ENCODE measurements around the gene MED12L. TPM values are rescaled to one million over a fixed set of nuclear protein-coding genes. Genes with fewer than 3 reads are reported as not detected.

Gene MED12L
- total and polyA plus RNA-seq, 9 of the 15 experiments (the other 6 are each of a cell fraction or from before 2014, with no cell fraction given): not detected

- no peak overlapping the region for H3K9ac ChIP-seq (ENCODE audit: insufficient read depth in 1 of 2, low read depth in 2 of 2, low read length in 2 of 2)
- H2AFZ ChIP-seq (ENCODE audit: low read depth, low read length): no peak overlapping the region
- peaks cover 5% of the 10 kb centered on the region in 2 experiments; a peak in 4 of 5 replicates for H3K27me3 ChIP-seq (ENCODE audit: control insufficient read depth in 2 of 2, insufficient read depth in 2 of 2, low read length in 2 of 2)
- H3K27ac ChIP-seq (ENCODE audit: extremely low read depth, low read depth, low read length): no peak overlapping the region
- BruUV-seq (replicated peaks): no TSS peak
- ATAC-seq (no peak), DNase-seq (ENCODE audit: extremely low read depth in 1 of 4, low spot score in 3 of 4) (no peak), FAIRE-seq (no peak)
- 1% methylated on average over 5 of the region's 5 CpGs for WGBS (ENCODE audit: insufficient coverage, low coverage, missing lambda C conversion rate)
- no peak overlapping the region for H3K4me3 ChIP-seq
- no peaks in the 10 kb centered on the region for H3K79me2 ChIP-seq (ENCODE audit: control insufficient read depth, insufficient read depth, low read length)
- TF ChIP-seq ZNF408 (CRISPR knock-in tag; IDR thresholded peaks at IDR 0.05; ENCODE audit: low read depth): no peak
- no peak for TF ChIP-seq ARHGAP35 (IDR thresholded peaks at IDR 0.05; ENCODE audit: partially characterized antibody)
- TF ChIP-seq ZNF232 (CRISPR knock-in tag; IDR thresholded peaks at IDR 0.05): no peak
- TF ChIP-seq ZNF347 (CRISPR knock-in tag; IDR thresholded peaks at IDR 0.05; ENCODE audit: low read depth): no peak
- TF ChIP-seq CBFA2T2 (conservative IDR thresholded peaks at IDR 0.05): no peak
- CTCF ChIA-PET (ENCODE audit: low intra/inter-chr PET ratio): no interaction called here
- intact Hi-C loops (cut with micrococcal nuclease): no loop called here
- no peaks in the 10 kb centered on the region for H3K9me1 ChIP-seq (ENCODE audit: control insufficient read depth, insufficient read depth, low read length)
- H3K4me2 ChIP-seq (ENCODE audit: insufficient read depth, low read length): no peak overlapping the region
- H3K9me3 ChIP-seq (replicated peaks; ENCODE audit: control insufficient read depth, insufficient read depth, low read depth, low read length): no peaks in the 10 kb centered on the region
- H3K4me1 ChIP-seq (replicated peaks in 1 of 2; ENCODE audit: control insufficient read depth in 2 of 2, insufficient read depth in 2 of 2, low read length in 2 of 2): no peaks in the 10 kb centered on the region
- POLR2A ChIA-PET: no interaction called here
- no peaks in the 10 kb centered on the region for H3K36me3 ChIP-seq (ENCODE audit: control insufficient read depth, insufficient read depth, low read length)
- in situ Hi-C loops (cut with MboI): no loop called here
- no peaks in the 10 kb centered on the region for H4K20me1 ChIP-seq (replicated peaks; ENCODE audit: control insufficient read depth, insufficient read depth, low read length)
Observed at GRCh38 chr3:151398895-151399294, 313.4 kb downstream of the MED12L start.

DNA sequence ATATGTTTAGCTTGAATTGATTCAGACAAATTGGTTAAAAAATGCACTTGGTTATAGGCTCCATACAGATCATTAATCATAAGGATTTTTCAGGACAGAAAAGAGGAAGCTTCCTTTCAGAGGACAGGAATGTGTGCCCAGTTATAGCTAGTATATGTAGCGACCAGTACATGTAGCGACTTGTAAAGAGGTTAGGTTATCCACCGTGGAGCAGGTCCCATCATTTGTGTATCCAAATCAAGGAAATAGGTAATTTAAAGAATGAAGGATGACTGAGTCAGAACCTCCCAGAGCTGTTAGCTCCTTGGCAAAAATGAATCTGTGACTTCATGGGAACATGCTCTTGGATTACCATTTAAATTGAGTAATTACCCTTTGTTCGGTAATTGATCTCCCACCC is 314.9 kb downstream of the MED12L start:
- H2AFZ ChIP-seq (ENCODE audit: low read depth, low read length): no peak overlapping the region
- H3K4me3 ChIP-seq: no peak overlapping the region
- no TSS peak for BruUV-seq (replicated peaks)
- in situ Hi-C loops (cut with MboI): no loop called here
- H4K20me1 ChIP-seq (replicated peaks; ENCODE audit: control insufficient read depth, insufficient read depth, low read length): no peaks in the 10 kb centered on the region
- H3K9me3 ChIP-seq (replicated peaks; ENCODE audit: control insufficient read depth, insufficient read depth, low read depth, low read length): no peaks in the 10 kb centered on the region
- H3K79me2 ChIP-seq (ENCODE audit: control insufficient read depth, insufficient read depth, low read length): no peaks in the 10 kb centered on the region
- H3K9me1 ChIP-seq (ENCODE audit: control insufficient read depth, insufficient read depth, low read length): no peaks in the 10 kb centered on the region
- ATAC-seq: no peak
- H3K4me2 ChIP-seq (ENCODE audit: insufficient read depth, low read length): no peak overlapping the region
- intact Hi-C loops (cut with micrococcal nuclease): no loop called here
- FAIRE-seq: no peak
- no peak overlapping the region for H3K27ac ChIP-seq (ENCODE audit: extremely low read depth, low read depth, low read length)
- DNase-seq (ENCODE audit: extremely low read depth in 1 of 4, low spot score in 3 of 4): no peak
- 3% methylated on average over 4 of the region's 4 CpGs for WGBS (ENCODE audit: insufficient coverage, low coverage, missing lambda C conversion rate)
- ChIA-PET POLR2A (no interaction called here), CTCF (ENCODE audit: low intra/inter-chr PET ratio) (no interaction called here)
- no peaks in the 10 kb centered on the region for H3K4me1 ChIP-seq (replicated peaks in 1 of 2; ENCODE audit: control insufficient read depth in 2 of 2, insufficient read depth in 2 of 2, low read length in 2 of 2)
- TF ChIP-seq PHF8 (IDR thresholded peaks at IDR 0.05; ENCODE audit: borderline replicate concordance, low read length) (no peak), HNRNPL (IDR thresholded peaks at IDR 0.05; ENCODE audit: low read depth, low read length) (no peak)
- no peak overlapping the region for H3K9ac ChIP-seq (ENCODE audit: insufficient read depth in 1 of 2, low read depth in 2 of 2, low read length in 2 of 2)
- H3K36me3 ChIP-seq (ENCODE audit: control insufficient read depth, insufficient read depth, low read length): no peaks in the 10 kb centered on the region
- peaks cover 0 to 5% of the 10 kb centered on the region in 2 experiments; a peak in 2 of 5 replicates for H3K27me3 ChIP-seq (ENCODE audit: control insufficient read depth in 2 of 2, insufficient read depth in 2 of 2, low read length in 2 of 2)

Data from K562 (cell line).